Stimulated activated naive CD8-positive, alpha-beta T cell treated with anti-CD3 and anti-CD28 coated beads, Interleukin-15, amount 100 ng/mL, for 72 hours (primary cell): Measurements from ENCODE around the gene ACSS1.
A peak's percentile ranks its signal among the peaks of the same experiment; 100 is the strongest.
"Not testable (repeated sequence)": the region's sequence is repeated elsewhere in the genome, so short reads cannot be mapped to it uniquely, and the experiment has no call there.

Experiments used
- ATAC-seq: fragments of 150-1000 bp; cut with Tn5 transposase; 2 replicates; pipeline ENCODE4 v1.10.0; 2021; ENCODE audit warnings: mild to moderate bottlenecking, moderate library complexity
- DNase-seq, 2 donors: peaks; one replicate each; pipeline ENCODE4 v3.0.0; 2021 to 2022
- H3K27ac Mint-ChIP-seq, 2 donors: one replicate each; pipeline ENCODE4 v1.8.0; 2022; ENCODE audit warnings: mild to moderate bottlenecking in 2 of 2, mixed read lengths in 2 of 2, moderate library complexity in 2 of 2
- H3K27me3 Mint-ChIP-seq: one replicate; pipeline ENCODE4 v1.8.0; 2022; ENCODE audit warnings: mixed read lengths
- H3K4me1 Mint-ChIP-seq: one replicate; pipeline ENCODE4 v1.8.0; 2022; ENCODE audit warnings: mild to moderate bottlenecking, mixed read lengths
- H3K4me3 Mint-ChIP-seq, 2 donors: one replicate each; pipeline ENCODE4 v1.8.0; 2022; ENCODE audit warnings: mild to moderate bottlenecking in 2 of 2, mixed read lengths in 2 of 2, moderate library complexity in 1 of 2
- H3K9me3 Mint-ChIP-seq, 2 donors: one replicate each; pipeline ENCODE4 v1.8.0; 2022; ENCODE audit warnings: mixed read lengths in 2 of 2

Gene ACSS1

GRCh38 chr20:25008388-25009217 lies 49.3 kb downstream of the ACSS1 start:
- no peaks in the 10 kb centered on the region for H3K27me3 Mint-ChIP-seq
- ATAC-seq (no peak), DNase-seq (peak in 1 of 2 donors; percentile 0)
- no peaks in the 10 kb centered on the region for H3K9me3 Mint-ChIP-seq
- H3K4me1 Mint-ChIP-seq, result no peaks in the 10 kb centered on the region
- no peak overlapping the region for H3K4me3 Mint-ChIP-seq
- H3K27ac Mint-ChIP-seq, result peak overlapping the region in 1 of 2 donors; percentile 2

- Mint-ChIP-seq H3K27me3 (no peaks in the 10 kb centered on the region), H3K4me3 (no peak overlapping the region), H3K9me3 (peaks cover 4% of the 10 kb centered on the region in 2 donors), H3K4me1 (no peaks in the 10 kb centered on the region), H3K27ac (peak overlapping the region in 1 of 2 donors; percentile 16)
- no peak for ATAC-seq
- DNase-seq, result peak in 1 of 2 donors; percentile 4
Observed at GRCh38 chr20:25007491-25008305, 50.2 kb downstream of the ACSS1 start.

GRCh38 chr20:25006431-25007167 lies 51.3 kb downstream of the ACSS1 start:
- Mint-ChIP-seq H3K4me1 (no peaks in the 10 kb centered on the region), H3K27me3 (no peaks in the 10 kb centered on the region)

GRCh38 chr20:25005661-25006060 lies 52.3 kb downstream of the ACSS1 start:
- Mint-ChIP-seq H3K4me3 (no peak overlapping the region), H3K9me3 (peaks cover 7% of the 10 kb centered on the region in 2 donors), H3K27me3 (no peaks in the 10 kb centered on the region), H3K27ac (no peak overlapping the region), H3K4me1 (peaks cover 2% of the 10 kb centered on the region)
- DNase-seq (no peak), ATAC-seq (no peak)

More at GRCh38 chr20:25006431-25007167, 51.3 kb downstream of the ACSS1 start:
- Mint-ChIP-seq H3K27ac (peak overlapping the region in 1 of 2 donors; percentile 64), H3K9me3 (peaks cover 7% of the 10 kb centered on the region in 2 donors), H3K4me3 (no peak overlapping the region)
- DNase-seq (no peak), ATAC-seq (no peak)

GRCh38 chr20:25005220-25005619 lies 52.7 kb downstream of the ACSS1 start:
- no peak for DNase-seq
- peaks cover 7% of the 10 kb centered on the region in 2 donors for H3K9me3 Mint-ChIP-seq
- ATAC-seq, result no peak
- H3K4me1 Mint-ChIP-seq, result peaks cover 7% of the 10 kb centered on the region
- H3K4me3 Mint-ChIP-seq, result no peak overlapping the region
- H3K27me3 Mint-ChIP-seq, result no peaks in the 10 kb centered on the region
- no peak overlapping the region for H3K27ac Mint-ChIP-seq

GRCh38 chr20:25003002-25003401 lies 54.9 kb downstream of the ACSS1 start:
- peaks cover 7% of the 10 kb centered on the region in 2 donors for H3K9me3 Mint-ChIP-seq
- H3K27me3 Mint-ChIP-seq, result peaks cover 8% of the 10 kb centered on the region
- H3K4me1 Mint-ChIP-seq, result peaks cover 13% of the 10 kb centered on the region
- H3K4me3 Mint-ChIP-seq, result no peak overlapping the region
- ATAC-seq (no peak), DNase-seq (no peak)
- no peak overlapping the region for H3K27ac Mint-ChIP-seq

- not testable (repeated sequence) for H3K27ac Mint-ChIP-seq, ATAC-seq, H3K9me3 Mint-ChIP-seq, H3K4me3 Mint-ChIP-seq, H3K27me3 Mint-ChIP-seq, DNase-seq
- H3K4me1 Mint-ChIP-seq, result peaks cover 13% of the 10 kb centered on the region
Observed at GRCh38 chr20:25001323-25001722, 56.6 kb downstream of the ACSS1 start.

GRCh38 chr20:25000268-25000801 lies 57.6 kb downstream of the ACSS1 start:
- ATAC-seq, result peak; percentile 70
- Mint-ChIP-seq H3K9me3 (peaks cover 7% of the 10 kb centered on the region in 2 donors), H3K4me1 (peaks cover 13% of the 10 kb centered on the region), H3K27ac (peak overlapping the region in 1 of 2 donors; percentile 71), H3K27me3 (peaks cover 8% of the 10 kb centered on the region), H3K4me3 (peak overlapping the region in 1 of 2 donors; percentile 4)
- peak in 1 of 2 donors; percentile 17 for DNase-seq

GRCh38 chr20:24999568-24999967 lies 58.4 kb downstream of the ACSS1 start:
- Mint-ChIP-seq H3K4me1 (peaks cover 20% of the 10 kb centered on the region), H3K9me3 (peaks cover 7% of the 10 kb centered on the region in 2 donors), H3K27ac (no peak overlapping the region), H3K27me3 (peaks cover 8% of the 10 kb centered on the region), H3K4me3 (no peak overlapping the region)
- DNase-seq (no peak), ATAC-seq (no peak)

GRCh38 chr20:24998631-24999445 lies 59.1 kb downstream of the ACSS1 start:
- DNase-seq, result no peak
- Mint-ChIP-seq H3K4me3 (no peak overlapping the region), H3K4me1 (peaks cover 25% of the 10 kb centered on the region), H3K27ac (peak overlapping the region; percentile 16 to 21), H3K27me3 (peaks cover 8% of the 10 kb centered on the region), H3K9me3 (peaks cover 7% of the 10 kb centered on the region in 2 donors)
- ATAC-seq, result no peak

- Mint-ChIP-seq H3K4me1 (peaks cover 31% of the 10 kb centered on the region), H3K27me3 (peaks cover 8% of the 10 kb centered on the region), H3K27ac (no peak overlapping the region), H3K4me3 (no peak overlapping the region), H3K9me3 (peaks cover 7% of the 10 kb centered on the region in 2 donors)
- no peak for ATAC-seq
- no peak for DNase-seq
Observed at GRCh38 chr20:24998121-24998520, 59.8 kb downstream of the ACSS1 start.

- peaks cover 8% of the 10 kb centered on the region for H3K27me3 Mint-ChIP-seq
- H3K9me3 Mint-ChIP-seq, result no peaks in the 10 kb centered on the region
- no peak overlapping the region for H3K4me3 Mint-ChIP-seq
- peaks cover 37% of the 10 kb centered on the region for H3K4me1 Mint-ChIP-seq
- no peak overlapping the region for H3K27ac Mint-ChIP-seq
- no peak for DNase-seq
- no peak for ATAC-seq
Observed at GRCh38 chr20:24996449-24997377, 61.2 kb downstream of the ACSS1 start.

- Mint-ChIP-seq H3K9me3 (no peaks in the 10 kb centered on the region), H3K4me3 (no peak overlapping the region), H3K4me1 (peaks cover 45% of the 10 kb centered on the region), H3K27me3 (peaks cover 8% of the 10 kb centered on the region), H3K27ac (no peak overlapping the region)
- no peak for ATAC-seq
- DNase-seq, result no peak
Observed at GRCh38 chr20:24995741-24996448, 62.0 kb downstream of the ACSS1 start.
